ENCODE measurements around the gene DUS2. TPM values are rescaled to one million over a fixed set of nuclear protein-coding genes. Genes with fewer than 3 reads are reported as not detected.

The DUS2 gene
- total RNA-seq, 2 experiments from 2014 or later = 19.9 to 32.4 TPM

- CTCF ChIA-PET (ENCODE audit: unreplicated experiment) = interaction anchor here (0.6 to 5.4 kb wide), 5 partner anchors 9 to 402 kb away, joined by 3 to 34 read pairs (median 6); no protein-coding TSS in a partner anchor
- Histone ChIP-seq H3K4me2 (ENCODE audit: low read length) (peak overlapping the region; percentile 85), H3K4me1 (ENCODE audit: insufficient read depth, low read length, poor library complexity, severe bottlenecking) (peaks cover 62% of the 10 kb centered on the region), H3K9me3 (ENCODE audit: low read length) (no peaks in the 10 kb centered on the region), H3K27ac (ENCODE audit: low read depth, low read length, poor library complexity, severe bottlenecking) (peak overlapping the region; percentile 79), H2AFZ (ENCODE audit: low read length) (peak overlapping the region; percentile 92; the same call in 1 of the 2 replicates), H3K36me3 (ENCODE audit: insufficient read depth, low read length) (peaks cover 8% of the 10 kb centered on the region; the same call in 1 of the 2 replicates), H3K79me2 (ENCODE audit: insufficient read depth, low read depth, low read length) (peaks cover 35% of the 10 kb centered on the region), H3K9me2 (ENCODE audit: insufficient read depth, low read length) (no peaks in the 10 kb centered on the region), H4K20me1 (ENCODE audit: insufficient read depth, low read length) (peaks cover 19% of the 10 kb centered on the region), H3K4me3 (ENCODE audit: low read depth, low read length, poor library complexity, severe bottlenecking) (peak overlapping the region; percentile 69)
- intact Hi-C loops (cut with micrococcal nuclease; ENCODE audit: unreplicated experiment) = loop anchor here (10.0 kb wide), 1 partner anchor 519 kb away; the partner anchor contains the start of gene CTCF
- BruUV-seq (replicated peaks) = TSS peak; percentile 67
- no peak for DNase-seq (ENCODE audit: low spot score)
- POLR2A ChIA-PET = interaction anchor here (0.8 to 4.0 kb wide), 11 partner anchors 9 to 189 kb away, joined by 3 to 53 read pairs (median 4); no protein-coding TSS in a partner anchor
- TF ChIP-seq EZH2phosphoT487 (IDR thresholded peaks at IDR 0.05; ENCODE audit: borderline replicate concordance, low read depth, low read length) = no peak
Observed at GRCh38 chr16:68083861-68084503, 60.9 kb downstream of the DUS2 start.

- DNase-seq (ENCODE audit: low spot score) = peak; percentile 93
- Histone ChIP-seq H3K4me1 (ENCODE audit: insufficient read depth, low read length, poor library complexity, severe bottlenecking) (peaks cover 62% of the 10 kb centered on the region), H3K9me2 (ENCODE audit: insufficient read depth, low read length) (no peaks in the 10 kb centered on the region), H2AFZ (ENCODE audit: low read length) (peak overlapping the region; percentile 92), H3K79me2 (ENCODE audit: insufficient read depth, low read depth, low read length) (peaks cover 42% of the 10 kb centered on the region), H3K4me3 (ENCODE audit: low read depth, low read length, poor library complexity, severe bottlenecking) (peak overlapping the region; percentile 69), H3K4me2 (ENCODE audit: low read length) (peak overlapping the region; percentile 85), H3K27ac (ENCODE audit: low read depth, low read length, poor library complexity, severe bottlenecking) (peak overlapping the region; percentile 79), H3K9me3 (ENCODE audit: low read length) (no peaks in the 10 kb centered on the region), H4K20me1 (ENCODE audit: insufficient read depth, low read length) (peaks cover 24% of the 10 kb centered on the region), H3K36me3 (ENCODE audit: insufficient read depth, low read length) (0 out of 2 replicates have a peak, but pooled peaks cover 5% of the 10 kb centered on the region)
- BruUV-seq (replicated peaks) = no TSS peak
- ChIA-PET POLR2A (interaction anchor here (0.6 to 4.0 kb wide), 19 partner anchors 9 to 568 kb away, joined by 3 to 53 read pairs (median 4); no protein-coding TSS in a partner anchor), CTCF (ENCODE audit: unreplicated experiment) (interaction anchor here (0.6 to 5.4 kb wide), 6 partner anchors 9 to 401 kb away, joined by 3 to 34 read pairs (median 6); no protein-coding TSS in a partner anchor)
- intact Hi-C loops (cut with micrococcal nuclease; ENCODE audit: unreplicated experiment) = loop anchor here (10.0 kb wide), 1 partner anchor 520 kb away; the partner anchor contains the start of gene CTCF
- TF ChIP-seq CTCF (conservative IDR thresholded peaks at IDR 0.05; ENCODE audit: low read length) (peak; percentile 48; the same call in 1 of the 2 replicates), EZH2phosphoT487 (IDR thresholded peaks at IDR 0.05; ENCODE audit: borderline replicate concordance, low read depth, low read length) (no peak)
Observed at GRCh38 chr16:68084504-68085258, 61.6 kb downstream of the DUS2 start.

All from OCI-LY7 (cell line).